Right lung (tissue), 5 donors: ENCODE results near the gene NEMP1. TPM values are rescaled to one million over a fixed set of nuclear protein-coding genes. Genes with fewer than 3 reads are reported as not detected.
"Not testable (repeated sequence)": the region's sequence is repeated elsewhere in the genome, so short reads cannot be mapped to it uniquely, and the experiment has no call there.

ENCODE experiments used
- DNase-seq, 2 donors: peaks; one replicate each; pipeline ENCODE4 v3.0.0-alpha.2; 2013
- polyA plus RNA-seq, 5 donors: library from polyadenylated mRNA; unstranded; fragments of 120-200 nt; gene quantifications; one replicate each; pipeline versions ENCODE4 v1.2.1 to v1.2.3, GENCODE V29; 2013; ENCODE audit warnings: inconsistent platforms in 1 of 5, low replicate concordance in 1 of 5; ENCODE audit not compliant: insufficient read length in 5 of 5, insufficient read depth in 1 of 5

NEMP1 gene
- polyA plus RNA-seq, 5 donors = 15.7 to 36.6 (median 28.8) TPM

- no peak for DNase-seq
These were observed 41.3 kb downstream of the NEMP1 start for GRCh38 chr12:57037264-57037663.

- no peak for DNase-seq
These were observed 45.2 kb downstream of the NEMP1 start for GRCh38 chr12:57033431-57033830.

GRCh38 chr12:57031789-57032188 is 46.8 kb downstream of the NEMP1 start:
- no peak for DNase-seq

GRCh38 chr12:57031138-57031725 is 47.4 kb downstream of the NEMP1 start:
- DNase-seq = no peak

GRCh38 chr12:57029457-57029856 is 49.1 kb downstream of the NEMP1 start:
- no peak for DNase-seq

- DNase-seq = no peak
These were observed 50.8 kb downstream of the NEMP1 start for GRCh38 chr12:57027805-57028153.

- DNase-seq = no peak
These were observed 51.4 kb downstream of the NEMP1 start for GRCh38 chr12:57027011-57027804.

- DNase-seq = no peak
These were observed 53.4 kb downstream of the NEMP1 start for GRCh38 chr12:57025196-57025595.

- DNase-seq = not testable (repeated sequence)
These were observed 56.3 kb downstream of the NEMP1 start for GRCh38 chr12:57022324-57022723.

GRCh38 chr12:57019983-57020719 is 58.4 kb downstream of the NEMP1 start:
- DNase-seq = no peak

GRCh38 chr12:57018906-57019305 is 59.7 kb downstream of the NEMP1 start:
- DNase-seq = no peak

- not testable (repeated sequence) for DNase-seq
These were observed 60.2 kb downstream of the NEMP1 start for GRCh38 chr12:57018353-57018752.

GRCh38 chr12:57016348-57016747 is 62.2 kb downstream of the NEMP1 start, which contains the start of gene TAC3:
TAC3 (minus strand) TSS chr12:57016529; CDS start chr12:57015797, 732 bp downstream.
- DNase-seq = no peak

- DNase-seq = no peak
These were observed 65.8 kb downstream of the NEMP1 start for GRCh38 chr12:57012600-57013465.

- DNase-seq = no peak
These were observed 66.9 kb downstream of the NEMP1 start for GRCh38 chr12:57011438-57012424.

- no peak for DNase-seq
These were observed 67.9 kb downstream of the NEMP1 start for GRCh38 chr12:57010627-57011247.

- no peak for DNase-seq
These were observed 68.5 kb downstream of the NEMP1 start for GRCh38 chr12:57009949-57010626.

GRCh38 chr12:57008178-57008577 is 70.4 kb downstream of the NEMP1 start:
- no peak for DNase-seq

GRCh38 chr12:57006809-57007475 is 71.6 kb downstream of the NEMP1 start:
- DNase-seq = no peak
